GM12872 (cell line): ENCODE measurements around the gene TKT.

Experiments used
- CTCF ChIP-seq: IDR thresholded peaks from 3 replicates; pipeline ENCODE4 v1.5.1; 2011; ENCODE audit warnings: low read depth, mild to moderate bottlenecking, low read length, moderate library complexity; ENCODE audit not compliant: insufficient read depth

TKT gene

DNA sequence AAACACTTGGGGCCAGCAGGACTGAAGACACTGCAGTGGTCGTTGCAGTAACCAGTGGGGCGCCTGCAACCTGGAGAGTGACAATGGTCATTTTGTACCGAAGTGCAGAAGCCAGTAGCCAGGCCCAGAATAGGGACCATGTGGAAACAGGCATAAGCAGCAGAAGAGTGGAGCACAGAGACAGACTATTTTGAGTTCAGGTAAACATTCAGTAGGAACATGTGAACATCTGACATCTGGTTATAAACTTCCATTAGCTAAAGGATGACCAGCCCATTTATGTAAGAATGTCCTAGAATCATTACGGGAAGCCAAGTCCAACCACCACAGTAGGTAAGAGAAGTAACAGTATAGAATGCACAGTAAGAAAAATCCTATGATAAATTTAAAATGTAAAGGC, 32.4 kb upstream of the TKT start:
- TF ChIP-seq CTCF, result no peak

DNA sequence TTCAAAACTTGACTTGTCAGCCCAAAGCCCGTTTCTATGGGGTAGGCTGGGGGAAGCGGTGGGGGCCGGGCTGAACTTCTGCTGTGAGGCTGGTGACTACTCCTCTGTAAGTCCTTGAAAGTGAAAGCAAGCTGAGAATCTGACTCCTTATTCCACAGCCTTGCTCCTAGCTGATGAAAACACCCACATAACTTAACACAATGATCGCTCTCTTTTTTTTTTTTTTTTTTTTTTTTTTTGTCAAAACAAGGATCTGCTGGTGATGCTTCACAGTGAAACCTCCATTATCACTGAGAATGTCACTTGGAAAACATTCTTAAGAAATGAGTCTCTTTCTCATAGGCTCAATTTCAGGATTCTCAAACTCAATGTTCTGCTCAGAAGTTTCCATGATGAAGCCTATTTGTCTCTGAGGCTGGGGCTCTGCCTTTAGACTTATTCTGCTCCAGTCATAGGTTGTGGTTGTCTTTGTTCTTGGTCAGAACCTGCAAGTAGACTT, 31.4 kb upstream of the TKT start:
- TF ChIP-seq CTCF, result no peak

DNA sequence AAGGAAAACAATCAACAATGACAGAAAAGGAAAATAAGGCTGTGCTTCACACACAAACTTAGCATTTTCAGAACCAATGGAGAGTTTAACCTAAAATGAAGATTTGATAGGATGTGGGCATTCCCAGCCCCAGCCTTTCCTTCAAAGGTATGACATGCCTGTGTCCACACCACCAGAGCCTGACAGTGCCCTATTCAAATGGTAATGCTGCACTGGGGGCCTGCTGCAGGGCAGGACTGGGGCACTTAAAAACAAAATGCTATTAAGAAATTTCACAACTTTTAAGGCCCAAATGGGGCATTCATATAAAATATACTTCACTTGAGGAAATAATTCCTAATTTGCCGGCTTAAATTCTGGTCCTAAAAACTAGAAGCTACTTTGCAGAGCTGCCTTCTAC, 30.9 kb upstream of the TKT start:
- TF ChIP-seq CTCF, result no peak

- TF ChIP-seq CTCF, result no peak
These were observed 26.8 kb upstream of the TKT start for GRCh38 chr3:53282581-53282980.

DNA sequence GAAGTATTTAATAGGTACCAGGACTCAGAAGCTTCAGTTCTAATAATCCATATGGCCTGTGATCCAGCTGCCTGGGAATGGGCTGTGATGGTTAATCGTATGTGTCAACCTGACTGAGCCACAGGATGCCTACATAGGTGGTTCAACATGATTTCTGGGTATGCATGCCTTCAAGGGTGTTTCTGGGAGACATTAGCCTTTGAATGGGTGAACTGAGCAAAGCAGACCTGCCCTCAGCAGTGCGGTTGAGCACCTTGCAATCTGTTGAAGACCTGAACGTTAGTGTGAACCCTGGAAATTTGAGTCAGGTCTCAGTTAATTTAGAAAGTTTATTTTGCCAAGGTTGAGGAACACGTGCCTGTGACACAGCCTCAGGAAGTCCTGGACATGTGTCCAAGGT, 22.8 kb upstream of the TKT start:
- no peak for TF ChIP-seq CTCF

DNA sequence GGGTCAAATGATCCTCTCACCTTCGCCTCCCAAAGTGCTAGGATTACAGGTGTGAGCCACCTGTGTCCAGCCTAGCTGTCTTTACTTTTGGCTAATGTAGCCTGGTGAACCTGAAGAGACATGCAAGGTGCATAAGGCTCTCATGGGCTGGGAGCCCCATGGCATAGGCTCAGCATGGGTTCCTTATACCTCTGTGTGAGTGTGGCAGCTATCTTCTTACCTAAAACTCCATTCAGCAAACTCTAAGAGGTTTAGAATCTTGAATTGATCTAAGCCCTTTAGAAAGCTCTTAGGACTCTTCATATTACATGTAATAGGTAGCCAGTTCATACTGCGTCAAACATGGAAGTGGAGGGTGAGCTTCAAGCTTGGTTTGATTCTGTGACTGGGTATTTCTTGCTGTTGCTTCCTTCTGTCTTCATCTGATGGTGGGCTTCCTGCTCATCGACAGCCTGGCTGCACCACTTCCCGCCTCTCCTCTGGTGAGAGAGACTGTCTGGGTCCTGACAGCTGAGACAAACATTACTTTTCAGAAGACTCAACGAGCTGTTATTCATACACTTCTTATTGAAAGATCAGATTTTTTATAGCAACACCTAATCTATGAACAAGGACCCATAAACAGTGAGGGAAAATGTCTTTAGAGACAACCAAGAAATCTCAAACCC, 19.2 kb upstream of the TKT start:
- no peak for TF ChIP-seq CTCF

- no peak for TF ChIP-seq CTCF
These were observed 17.4 kb upstream of the TKT start for GRCh38 chr3:53273146-53273670.
